ENCODE results near the gene SH3RF3.

GRCh38 chr2:109530712-109531111 is 401.7 kb downstream of the SH3RF3 start:
- TF ChIP-seq MAX (CRISPR knock-in tag; IDR thresholded peaks at IDR 0.05) (no peak), CREM (CRISPR knock-in tag; IDR thresholded peaks at IDR 0.05) (no peak), GABPB1 (CRISPR knock-in tag; IDR thresholded peaks at IDR 0.05) (no peak), JUN (CRISPR knock-in tag; IDR thresholded peaks at IDR 0.05) (no peak), SMAD4 (CRISPR knock-in tag; IDR thresholded peaks at IDR 0.05) (no peak)
- TF ChIP-seq, protein P1, sequence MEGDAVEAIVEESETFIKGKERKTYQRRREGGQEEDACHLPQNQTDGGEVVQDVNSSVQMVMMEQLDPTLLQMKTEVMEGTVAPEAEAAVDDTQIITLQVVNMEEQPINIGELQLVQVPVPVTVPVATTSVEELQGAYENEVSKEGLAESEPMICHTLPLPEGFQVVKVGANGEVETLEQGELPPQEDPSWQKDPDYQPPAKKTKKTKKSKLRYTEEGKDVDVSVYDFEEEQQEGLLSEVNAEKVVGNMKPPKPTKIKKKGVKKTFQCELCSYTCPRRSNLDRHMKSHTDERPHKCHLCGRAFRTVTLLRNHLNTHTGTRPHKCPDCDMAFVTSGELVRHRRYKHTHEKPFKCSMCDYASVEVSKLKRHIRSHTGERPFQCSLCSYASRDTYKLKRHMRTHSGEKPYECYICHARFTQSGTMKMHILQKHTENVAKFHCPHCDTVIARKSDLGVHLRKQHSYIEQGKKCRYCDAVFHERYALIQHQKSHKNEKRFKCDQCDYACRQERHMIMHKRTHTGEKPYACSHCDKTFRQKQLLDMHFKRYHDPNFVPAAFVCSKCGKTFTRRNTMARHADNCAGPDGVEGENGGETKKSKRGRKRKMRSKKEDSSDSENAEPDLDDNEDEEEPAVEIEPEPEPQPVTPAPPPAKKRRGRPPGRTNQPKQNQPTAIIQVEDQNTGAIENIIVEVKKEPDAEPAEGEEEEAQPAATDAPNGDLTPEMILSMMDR (IDR thresholded peaks at IDR 0.05): no peak

Measured in WTC11 (cell line).